HepG2 (cell line): ENCODE data around the gene TGM2. TPM values are rescaled to one million over a fixed set of nuclear protein-coding genes. Genes with fewer than 3 reads are reported as not detected.

Experiments
- CEBPG ChIP-seq: IDR thresholded peaks from 2 replicates; pipeline ENCODE4 v1.6.1; 2016
- ESRRA ChIP-seq: sonication (generic); formaldehyde crosslinking; IDR thresholded peaks from 2 replicates; pipeline ENCODE4 v1.5.1; 2020; ENCODE audit warnings: mild to moderate bottlenecking, low read depth, missing genetic modification reagents
- FOXO1 ChIP-seq: sonication (generic); formaldehyde crosslinking; IDR thresholded peaks from 2 replicates; pipeline ENCODE4 v1.4.0; 2020; ENCODE audit warnings: missing genetic modification reagents
- GLI4 ChIP-seq: sonication (generic); formaldehyde crosslinking; IDR thresholded peaks from 2 replicates; pipeline ENCODE4 v1.5.1; 2020; ENCODE audit warnings: missing genetic modification reagents, mild to moderate bottlenecking, moderate library complexity, borderline replicate concordance
- HMG20A ChIP-seq: IDR thresholded peaks from 2 replicates; pipeline ENCODE4 v1.6.1; 2016; ENCODE audit warnings: borderline replicate concordance
- JARID2 ChIP-seq: sonication (generic); formaldehyde crosslinking; IDR thresholded peaks from 2 replicates; pipeline ENCODE4 v1.8.1; 2023; ENCODE audit warnings: missing genetic modification reagents, inconsistent platforms; ENCODE audit not compliant: insufficient replicate concordance
- KAT8 ChIP-seq: IDR thresholded peaks from 2 replicates; pipeline ENCODE4 v1.6.1; 2016; ENCODE audit warnings: missing genetic modification reagents, missing compliant biosample characterization
- NR2F1 ChIP-seq, 2 experiments: fragments of 450-650 bp in 1 of 2; formaldehyde crosslinking in 1 of 2; IDR thresholded peaks; 2 replicates each; pipeline versions ENCODE4 v1.5.0 to v1.6.1; 2016 to 2020; ENCODE audit warnings: mild to moderate bottlenecking in 1 of 2, missing compliant biosample characterization in 1 of 2, missing genetic modification reagents in 1 of 2, moderate library complexity in 1 of 2
- POLR2AphosphoS2 ChIP-seq: IDR thresholded peaks from 2 replicates; pipeline ENCODE4 v1.6.1; 2011; ENCODE audit warnings: low read depth, low read length, improper control_type of control experiment
- SETDB1 ChIP-seq: sonication (generic); formaldehyde crosslinking; IDR thresholded peaks from 2 replicates; pipeline ENCODE4 v1.5.1; 2020; ENCODE audit warnings: missing genetic modification reagents, mild to moderate bottlenecking, borderline replicate concordance
- ZNF24 ChIP-seq: fragments of 450-650 bp; IDR thresholded peaks from 2 replicates; pipeline ENCODE4 v1.6.1; 2017; ENCODE audit warnings: antibody characterized with exemption, mild to moderate bottlenecking
- ZNF333 ChIP-seq: sonication (generic); formaldehyde crosslinking; IDR thresholded peaks from 2 replicates; pipeline ENCODE4 v1.4.0; 2020; ENCODE audit warnings: mild to moderate bottlenecking, missing genetic modification reagents, borderline replicate concordance
- ZNF468 ChIP-seq: sonication (generic); formaldehyde crosslinking; IDR thresholded peaks from 2 replicates; pipeline ENCODE4 v1.8.0; 2022; ENCODE audit warnings: mild to moderate bottlenecking, moderate library complexity, missing genetic modification reagents
- ZNF547 ChIP-seq: sonication (generic); formaldehyde crosslinking; IDR thresholded peaks from 2 replicates; pipeline ENCODE4 v1.5.1; 2020; ENCODE audit warnings: mild to moderate bottlenecking, missing genetic modification reagents
- ZNF792 ChIP-seq: IDR thresholded peaks from 2 replicates; pipeline ENCODE4 v1.6.1; 2016
- polyA plus RNA-seq, 8 experiments: library from polyadenylated mRNA; depleted of rRNA in 3 of 8; stranded (reverse) in 7 of 8; unstranded in 1 of 8; fragments of >200 nt; fragmentation: Illumina TruSeq in 4 of 8; extraction: Trizol in 4 of 8; gene quantifications; 2 replicates each; pipeline versions ENCODE4 v1.2.1 to v1.2.3, GENCODE V29; 2011 to 2016; ENCODE audit warnings: low read depth in 4 of 8, missing spikeins in 1 of 8, mixed read lengths in 1 of 8; ENCODE audit not compliant: insufficient read depth in 1 of 8
- total RNA-seq, 5 experiments: library from RNA; depleted of rRNA; stranded (reverse); fragments of >200 nt; fragmentation: Illumina TruSeq; extraction: Trizol; gene quantifications; 2 replicates each; pipeline ENCODE4 v1.2.3, GENCODE V29; 2016; ENCODE audit warnings: low read depth in 1 of 5
- TF ChIP-seq, protein P1 (sequence below): IDR thresholded peaks from 2 replicates; pipeline ENCODE4 v1.6.1; 2016; ENCODE audit warnings: missing genetic modification reagents, missing compliant biosample characterization
- TF ChIP-seq, protein P2 (sequence below): sonication (generic); formaldehyde crosslinking; IDR thresholded peaks from 2 replicates; pipeline ENCODE4 v1.4.0; 2020; ENCODE audit warnings: missing genetic modification reagents
- TF ChIP-seq, protein P3 (sequence below): sonication (generic); formaldehyde crosslinking; IDR thresholded peaks from 2 replicates; pipeline ENCODE4 v1.9.0; 2021; ENCODE audit warnings: missing genetic modification reagents, borderline replicate concordance
- TF ChIP-seq, protein P4 (sequence below): IDR thresholded peaks from 2 replicates; pipeline ENCODE4 v1.6.1; 2016; ENCODE audit warnings: low read depth
- TF ChIP-seq, protein P5 (sequence below): sonication (generic); formaldehyde crosslinking; IDR thresholded peaks from 2 replicates; pipeline ENCODE4 v1.4.0; 2020; ENCODE audit warnings: mild to moderate bottlenecking, missing genetic modification reagents
- TF ChIP-seq, protein P6 (sequence below): sonication (generic); formaldehyde crosslinking; IDR thresholded peaks from 2 replicates; pipeline ENCODE4 v1.5.0; 2020; ENCODE audit warnings: mild to moderate bottlenecking, low read depth, missing genetic modification reagents, borderline replicate concordance

TGM2 gene
- total and polyA plus RNA-seq, 2 of the 13 experiments (the other 11 are each of a cell fraction or from before 2014, with no cell fraction given), result 4.2 to 46.4 TPM

DNA sequence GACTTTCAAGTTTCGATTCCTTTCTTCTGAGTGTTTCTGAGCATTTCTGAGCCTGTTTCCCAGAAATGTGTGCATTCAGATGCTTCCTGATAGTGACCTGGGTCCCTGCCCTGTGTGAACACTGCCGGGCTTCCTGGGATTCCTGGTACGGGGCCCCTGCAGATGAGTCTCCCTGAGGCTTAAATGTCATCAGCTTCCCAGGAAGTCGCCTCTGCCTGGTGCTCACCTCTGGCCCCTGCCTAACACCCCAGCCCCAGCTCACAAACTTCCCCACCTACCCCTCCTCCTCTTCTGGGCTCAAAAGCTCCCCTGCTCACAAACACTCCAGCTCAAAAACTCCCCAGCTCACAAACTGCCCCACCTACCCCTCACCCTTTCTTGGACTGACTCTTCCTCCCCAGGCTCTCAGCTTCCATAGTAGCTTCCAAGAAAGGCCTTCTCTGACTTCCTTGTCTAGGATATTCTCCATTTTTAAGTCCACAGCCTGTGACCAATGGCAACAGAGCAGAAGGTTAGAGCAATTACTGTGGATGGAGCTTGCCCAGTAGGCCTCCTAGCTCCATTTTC lies 42.0 kb downstream of the TGM2 start (continued):
- TF ChIP-seq, protein P1, sequence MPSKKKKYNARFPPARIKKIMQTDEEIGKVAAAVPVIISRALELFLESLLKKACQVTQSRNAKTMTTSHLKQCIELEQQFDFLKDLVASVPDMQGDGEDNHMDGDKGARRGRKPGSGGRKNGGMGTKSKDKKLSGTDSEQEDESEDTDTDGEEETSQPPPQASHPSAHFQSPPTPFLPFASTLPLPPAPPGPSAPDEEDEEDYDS (CRISPR knock-in tag), result peak; percentile 38; the same call in 1 of the 2 replicates
- TF ChIP-seq ZNF792, result 0 out of 2 replicates have a peak, but pooled peaks have one; percentile 32
- TF ChIP-seq ZNF333 (CRISPR knock-in tag), result no peak
- no peak; the same call in 1 of the 2 replicates for TF ChIP-seq CEBPG (CRISPR knock-in tag)
- TF ChIP-seq ESRRA (CRISPR knock-in tag), result no peak
- TF ChIP-seq GLI4, result peak; percentile 60; the same call in 1 of the 2 replicates
- TF ChIP-seq POLR2AphosphoS2, result no peak
- peak; percentile 37; the same call in 1 of the 2 replicates for TF ChIP-seq ZNF547
- TF ChIP-seq SETDB1 (CRISPR knock-in tag), result no peak
- TF ChIP-seq, protein P2, sequence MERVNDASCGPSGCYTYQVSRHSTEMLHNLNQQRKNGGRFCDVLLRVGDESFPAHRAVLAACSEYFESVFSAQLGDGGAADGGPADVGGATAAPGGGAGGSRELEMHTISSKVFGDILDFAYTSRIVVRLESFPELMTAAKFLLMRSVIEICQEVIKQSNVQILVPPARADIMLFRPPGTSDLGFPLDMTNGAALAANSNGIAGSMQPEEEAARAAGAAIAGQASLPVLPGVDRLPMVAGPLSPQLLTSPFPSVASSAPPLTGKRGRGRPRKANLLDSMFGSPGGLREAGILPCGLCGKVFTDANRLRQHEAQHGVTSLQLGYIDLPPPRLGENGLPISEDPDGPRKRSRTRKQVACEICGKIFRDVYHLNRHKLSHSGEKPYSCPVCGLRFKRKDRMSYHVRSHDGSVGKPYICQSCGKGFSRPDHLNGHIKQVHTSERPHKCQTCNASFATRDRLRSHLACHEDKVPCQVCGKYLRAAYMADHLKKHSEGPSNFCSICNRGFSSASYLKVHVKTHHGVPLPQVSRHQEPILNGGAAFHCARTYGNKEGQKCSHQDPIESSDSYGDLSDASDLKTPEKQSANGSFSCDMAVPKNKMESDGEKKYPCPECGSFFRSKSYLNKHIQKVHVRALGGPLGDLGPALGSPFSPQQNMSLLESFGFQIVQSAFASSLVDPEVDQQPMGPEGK (CRISPR knock-in tag), result peak; percentile 63
- peak; percentile 83 for TF ChIP-seq HMG20A (CRISPR knock-in tag)
- no peak for TF ChIP-seq ZNF24
- TF ChIP-seq, protein P3, sequence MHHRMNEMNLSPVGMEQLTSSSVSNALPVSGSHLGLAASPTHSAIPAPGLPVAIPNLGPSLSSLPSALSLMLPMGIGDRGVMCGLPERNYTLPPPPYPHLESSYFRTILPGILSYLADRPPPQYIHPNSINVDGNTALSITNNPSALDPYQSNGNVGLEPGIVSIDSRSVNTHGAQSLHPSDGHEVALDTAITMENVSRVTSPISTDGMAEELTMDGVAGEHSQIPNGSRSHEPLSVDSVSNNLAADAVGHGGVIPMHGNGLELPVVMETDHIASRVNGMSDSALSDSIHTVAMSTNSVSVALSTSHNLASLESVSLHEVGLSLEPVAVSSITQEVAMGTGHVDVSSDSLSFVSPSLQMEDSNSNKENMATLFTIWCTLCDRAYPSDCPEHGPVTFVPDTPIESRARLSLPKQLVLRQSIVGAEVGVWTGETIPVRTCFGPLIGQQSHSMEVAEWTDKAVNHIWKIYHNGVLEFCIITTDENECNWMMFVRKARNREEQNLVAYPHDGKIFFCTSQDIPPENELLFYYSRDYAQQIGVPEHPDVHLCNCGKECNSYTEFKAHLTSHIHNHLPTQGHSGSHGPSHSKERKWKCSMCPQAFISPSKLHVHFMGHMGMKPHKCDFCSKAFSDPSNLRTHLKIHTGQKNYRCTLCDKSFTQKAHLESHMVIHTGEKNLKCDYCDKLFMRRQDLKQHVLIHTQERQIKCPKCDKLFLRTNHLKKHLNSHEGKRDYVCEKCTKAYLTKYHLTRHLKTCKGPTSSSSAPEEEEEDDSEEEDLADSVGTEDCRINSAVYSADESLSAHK (CRISPR knock-in tag), result no peak
- TF ChIP-seq NR2F1 (CRISPR knock-in tag; IDR thresholded peaks at IDR 0.05), result peak in 1 of 2 experiments; percentile 23; a peak in 1 of 4 replicates
- TF ChIP-seq, protein P4, sequence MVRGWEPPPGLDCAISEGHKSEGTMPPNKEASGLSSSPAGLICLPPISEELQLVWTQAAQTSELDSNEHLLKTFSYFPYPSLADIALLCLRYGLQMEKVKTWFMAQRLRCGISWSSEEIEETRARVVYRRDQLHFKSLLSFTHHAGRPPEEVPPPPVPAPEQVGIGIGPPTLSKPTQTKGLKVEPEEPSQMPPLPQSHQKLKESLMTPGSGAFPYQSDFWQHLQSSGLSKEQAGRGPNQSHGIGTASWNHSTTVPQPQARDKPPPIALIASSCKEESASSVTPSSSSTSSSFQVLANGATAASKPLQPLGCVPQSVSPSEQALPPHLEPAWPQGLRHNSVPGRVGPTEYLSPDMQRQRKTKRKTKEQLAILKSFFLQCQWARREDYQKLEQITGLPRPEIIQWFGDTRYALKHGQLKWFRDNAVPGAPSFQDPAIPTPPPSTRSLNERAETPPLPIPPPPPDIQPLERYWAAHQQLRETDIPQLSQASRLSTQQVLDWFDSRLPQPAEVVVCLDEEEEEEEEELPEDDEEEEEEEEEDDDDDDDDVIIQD (CRISPR knock-in tag), result peak; percentile 43
- peak; percentile 60 for TF ChIP-seq JARID2 (CRISPR knock-in tag)
- no peak for TF ChIP-seq ZNF468 (CRISPR knock-in tag)
- TF ChIP-seq, protein P5, sequence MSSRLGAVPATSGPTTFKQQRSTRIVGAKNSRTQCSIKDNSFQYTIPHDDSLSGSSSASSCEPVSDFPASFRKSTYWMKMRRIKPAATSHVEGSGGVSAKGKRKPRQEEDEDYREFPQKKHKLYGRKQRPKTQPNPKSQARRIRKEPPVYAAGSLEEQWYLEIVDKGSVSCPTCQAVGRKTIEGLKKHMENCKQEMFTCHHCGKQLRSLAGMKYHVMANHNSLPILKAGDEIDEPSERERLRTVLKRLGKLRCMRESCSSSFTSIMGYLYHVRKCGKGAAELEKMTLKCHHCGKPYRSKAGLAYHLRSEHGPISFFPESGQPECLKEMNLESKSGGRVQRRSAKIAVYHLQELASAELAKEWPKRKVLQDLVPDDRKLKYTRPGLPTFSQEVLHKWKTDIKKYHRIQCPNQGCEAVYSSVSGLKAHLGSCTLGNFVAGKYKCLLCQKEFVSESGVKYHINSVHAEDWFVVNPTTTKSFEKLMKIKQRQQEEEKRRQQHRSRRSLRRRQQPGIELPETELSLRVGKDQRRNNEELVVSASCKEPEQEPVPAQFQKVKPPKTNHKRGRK, result no peak
- TF ChIP-seq, protein P6, sequence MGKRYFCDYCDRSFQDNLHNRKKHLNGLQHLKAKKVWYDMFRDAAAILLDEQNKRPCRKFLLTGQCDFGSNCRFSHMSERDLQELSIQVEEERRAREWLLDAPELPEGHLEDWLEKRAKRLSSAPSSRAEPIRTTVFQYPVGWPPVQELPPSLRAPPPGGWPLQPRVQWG (CRISPR knock-in tag), result no peak
- peak; percentile 45; the same call in 1 of the 2 replicates for TF ChIP-seq FOXO1 (CRISPR knock-in tag)
- peak; percentile 78 for TF ChIP-seq KAT8 (CRISPR knock-in tag)
